Nephron (organoid): Measurements from ENCODE around the gene PDHA2.

Source experiments
- H3K27ac Mint-ChIP-seq, 3 experiments: 2 replicates each; pipeline ENCODE4 v1.8.0; 2020; ENCODE audit warnings: mixed read lengths in 3 of 3, mild to moderate bottlenecking in 2 of 3, moderate library complexity in 1 of 3
- H3K27me3 Mint-ChIP-seq: 2 replicates; pipeline ENCODE4 v1.8.0; 2021; ENCODE audit warnings: low read depth, mild to moderate bottlenecking, moderate library complexity, mixed read lengths
- H3K36me3 Mint-ChIP-seq: 2 replicates; pipeline ENCODE4 v1.8.0; 2020; ENCODE audit warnings: low read depth, mixed read lengths
- H3K4me1 Mint-ChIP-seq: 2 replicates; pipeline ENCODE4 v1.8.0; 2020; ENCODE audit warnings: mixed read lengths
- H3K4me3 Mint-ChIP-seq, 3 experiments: 2 replicates each; pipeline ENCODE4 v1.8.0; 2020; ENCODE audit warnings: mild to moderate bottlenecking in 3 of 3, mixed read lengths in 3 of 3, moderate library complexity in 2 of 3
- H3K9me3 Mint-ChIP-seq: 2 replicates; pipeline ENCODE4 v1.8.0; 2020; ENCODE audit warnings: mixed read lengths
- CTCF ChIP-seq, 3 experiments: fragments of 200-600 bp; sonication (generic); IDR thresholded peaks; one replicate each; pipeline ENCODE4 v1.5.0; 2021; ENCODE audit warnings: antibody characterized with exemption in 3 of 3; ENCODE audit not compliant: unreplicated experiment in 3 of 3

PDHA2 gene

GRCh38 chr4:95831166-95831565 is 8.7 kb upstream of the PDHA2 start:
- Mint-ChIP-seq H3K4me1 (peaks cover 12% of the 10 kb centered on the region), H3K9me3 (no peaks in the 10 kb centered on the region), H3K27me3 (no peaks in the 10 kb centered on the region), H3K4me3 (no peak overlapping the region), H3K36me3 (no peaks in the 10 kb centered on the region), H3K27ac (no peak overlapping the region)
- no peak for TF ChIP-seq CTCF (IDR thresholded peaks at IDR 0.05; ENCODE audit: unreplicated experiment in 3 of 3)

GRCh38 chr4:95833711-95834194 is 6.1 kb upstream of the PDHA2 start:
- peak overlapping the region; percentile 41 to 78 (median 59) for H3K27ac Mint-ChIP-seq
- H3K4me3 Mint-ChIP-seq, result no peak overlapping the region

GRCh38 chr4:95835672-95836071 is 4.2 kb upstream of the PDHA2 start:
- no peak overlapping the region for H3K4me3 Mint-ChIP-seq
- peaks cover 12% of the 10 kb centered on the region for H3K4me1 Mint-ChIP-seq
- TF ChIP-seq CTCF (IDR thresholded peaks at IDR 0.05; ENCODE audit: unreplicated experiment in 3 of 3), result peak in 2 of 3 experiments; percentile 47 to 58
- H3K9me3 Mint-ChIP-seq, result no peaks in the 10 kb centered on the region
- H3K27me3 Mint-ChIP-seq, result no peaks in the 10 kb centered on the region
- no peaks in the 10 kb centered on the region for H3K36me3 Mint-ChIP-seq
- peak overlapping the region in 1 of 3 experiments; percentile 16 for H3K27ac Mint-ChIP-seq

More at GRCh38 chr4:95833711-95834194, 6.1 kb upstream of the PDHA2 start:
- Mint-ChIP-seq H3K9me3 (no peaks in the 10 kb centered on the region), H3K4me1 (peaks cover 12% of the 10 kb centered on the region), H3K27me3 (no peaks in the 10 kb centered on the region), H3K36me3 (no peaks in the 10 kb centered on the region)
- TF ChIP-seq CTCF (IDR thresholded peaks at IDR 0.05; ENCODE audit: unreplicated experiment in 3 of 3), result no peak

GRCh38 chr4:95838192-95838591 is 1.7 kb upstream of the PDHA2 start:
- TF ChIP-seq CTCF (IDR thresholded peaks at IDR 0.05; ENCODE audit: unreplicated experiment in 3 of 3), result no peak
- peaks cover 11% of the 10 kb centered on the region for H3K4me1 Mint-ChIP-seq
- no peaks in the 10 kb centered on the region for H3K36me3 Mint-ChIP-seq
- H3K27me3 Mint-ChIP-seq, result no peaks in the 10 kb centered on the region
- H3K4me3 Mint-ChIP-seq, result no peak overlapping the region
- H3K27ac Mint-ChIP-seq, result no peak overlapping the region
- H3K9me3 Mint-ChIP-seq, result no peaks in the 10 kb centered on the region

GRCh38 chr4:95847908-95848460 is 8.1 kb downstream of the PDHA2 start:
- H3K27me3 Mint-ChIP-seq, result no peaks in the 10 kb centered on the region
- H3K4me3 Mint-ChIP-seq, result no peak overlapping the region
- TF ChIP-seq CTCF (IDR thresholded peaks at IDR 0.05; ENCODE audit: unreplicated experiment in 3 of 3), result no peak
- H3K9me3 Mint-ChIP-seq, result no peaks in the 10 kb centered on the region
- H3K36me3 Mint-ChIP-seq, result no peaks in the 10 kb centered on the region
- H3K27ac Mint-ChIP-seq, result no peak overlapping the region
- H3K4me1 Mint-ChIP-seq, result peaks cover 5% of the 10 kb centered on the region

- Mint-ChIP-seq H3K9me3 (no peaks in the 10 kb centered on the region), H3K27me3 (no peaks in the 10 kb centered on the region), H3K4me3 (no peak overlapping the region), H3K4me1 (peaks cover 5% of the 10 kb centered on the region), H3K27ac (no peak overlapping the region), H3K36me3 (no peaks in the 10 kb centered on the region)
- no peak for TF ChIP-seq CTCF (IDR thresholded peaks at IDR 0.05; ENCODE audit: unreplicated experiment in 3 of 3)
Observed at GRCh38 chr4:95850161-95850560, 10.3 kb downstream of the PDHA2 start.
